NCI-H526 treated with DMSO at 0.1 percent for 48 hours (cell line): ENCODE results near the gene TMEM163.

Source experiments
- DNase-seq: peaks from one replicate; lab custom pipeline; 2025; lab: John Stamatoyannopoulos, UW

TMEM163 gene

GRCh38 chr2:134692499-134692898 lies 26.3 kb downstream of the TMEM163 start:
- DNase-seq, result no peak

DNA sequence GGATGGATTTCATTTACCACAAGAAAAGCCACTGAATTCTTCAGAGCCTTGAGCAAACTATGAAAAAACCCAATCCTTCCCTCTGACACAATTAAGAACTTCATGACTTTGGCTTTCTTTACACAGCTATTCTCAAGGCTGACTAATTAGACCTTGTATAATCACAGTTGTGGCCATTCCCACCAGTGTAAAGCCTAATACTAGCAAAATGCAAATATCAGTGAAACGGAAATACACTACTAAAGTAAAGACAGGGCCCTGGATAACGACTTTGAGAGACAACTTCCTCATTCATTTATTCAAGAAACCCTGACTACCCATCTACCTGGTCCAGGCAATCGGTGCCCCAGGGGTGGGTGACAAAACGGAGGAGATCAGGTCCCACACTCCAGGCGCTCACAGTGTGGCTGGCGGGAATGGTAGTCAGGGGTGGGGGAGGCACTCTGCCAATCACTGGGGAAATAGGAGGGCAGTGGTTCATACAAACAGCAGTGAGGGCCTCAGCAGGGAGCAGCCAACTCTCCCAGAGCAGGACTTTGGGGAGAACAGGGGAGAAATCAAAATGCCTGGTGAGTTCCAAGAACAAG lies 28.1 kb downstream of the TMEM163 start:
- no peak for DNase-seq

DNA sequence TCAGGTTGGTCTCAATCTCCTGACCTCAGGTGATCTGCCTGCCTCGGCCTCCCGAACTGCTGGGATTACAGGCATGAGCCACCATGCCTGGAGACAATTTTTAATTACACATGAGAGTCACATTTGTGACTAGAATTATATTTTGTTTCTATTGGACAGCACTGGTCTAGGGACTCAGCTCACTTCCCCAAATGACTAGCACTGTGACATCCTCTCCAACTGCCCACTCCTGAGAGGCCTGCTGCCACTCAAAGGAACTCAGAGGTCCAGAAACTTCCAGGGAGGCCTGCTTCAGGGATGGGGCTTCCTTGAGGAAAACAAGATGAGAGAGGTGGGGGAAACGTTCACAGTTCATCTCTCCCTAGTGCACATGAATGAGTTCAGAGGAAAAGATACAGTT lies 29.5 kb downstream of the TMEM163 start:
- no peak for DNase-seq

- DNase-seq, result no peak
These were observed 32.8 kb downstream of the TMEM163 start for GRCh38 chr2:134685967-134686366.

- DNase-seq, result no peak
These were observed 35.2 kb downstream of the TMEM163 start for GRCh38 chr2:134683561-134684112.

GRCh38 chr2:134682726-134683125 lies 36.1 kb downstream of the TMEM163 start:
- no peak for DNase-seq

DNA sequence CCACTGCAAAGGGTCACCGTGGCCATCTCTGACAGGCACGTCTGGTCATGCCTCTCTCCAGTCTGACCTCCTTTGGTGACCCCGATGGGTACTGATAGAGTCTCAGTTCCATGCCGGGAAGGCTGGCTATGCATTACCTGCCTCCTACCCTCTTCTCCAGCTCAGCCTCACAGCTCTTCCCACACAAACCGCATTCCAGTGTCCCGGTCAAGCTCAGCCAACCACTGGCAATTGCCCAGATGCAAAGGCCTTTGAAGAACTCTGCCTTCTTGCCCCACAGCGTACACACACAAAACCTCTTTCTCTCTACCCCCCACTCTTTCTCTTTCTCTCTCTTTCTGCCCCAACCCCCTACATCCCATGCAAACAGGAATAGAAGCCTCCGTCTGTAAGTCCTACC lies 37.6 kb downstream of the TMEM163 start:
- no peak for DNase-seq

DNA sequence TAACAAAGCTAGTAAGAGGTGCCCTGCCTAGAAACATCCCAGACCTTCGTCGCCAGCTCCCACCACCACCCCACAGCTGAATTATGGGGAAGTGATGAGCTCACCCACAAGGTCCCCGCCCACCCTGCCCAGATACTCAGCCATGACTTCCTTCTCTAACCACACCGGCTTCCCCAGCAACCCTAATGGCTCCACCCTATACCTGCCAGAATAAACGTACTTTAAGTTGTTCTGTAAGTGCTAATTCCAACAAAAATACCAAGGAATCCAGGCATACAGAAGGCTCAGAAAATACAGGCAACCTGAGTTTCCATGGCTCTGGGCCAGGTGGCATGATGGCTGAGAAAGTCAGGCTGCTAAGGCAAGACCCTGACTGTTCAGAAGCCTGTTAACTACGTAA lies 39.1 kb downstream of the TMEM163 start:
- no peak for DNase-seq

DNA sequence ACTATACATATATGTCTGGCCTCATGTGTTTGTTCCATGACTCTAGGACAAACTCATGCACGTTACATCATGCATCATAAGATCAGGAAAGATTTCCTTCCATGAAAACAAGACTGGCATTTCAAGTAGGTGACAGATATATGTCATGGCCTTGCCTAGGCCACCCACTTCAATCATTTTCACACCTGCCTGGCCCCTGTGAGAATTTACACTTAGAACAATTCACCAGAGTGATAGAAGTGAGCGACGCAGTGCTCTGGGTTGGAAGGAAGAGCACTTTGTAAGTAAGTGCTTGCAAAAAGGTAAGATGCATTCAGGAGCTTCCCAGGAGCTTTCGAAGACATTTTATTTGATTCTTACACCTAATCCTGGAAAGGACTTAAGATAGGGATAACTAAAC lies 39.5 kb downstream of the TMEM163 start:
- DNase-seq, result no peak

DNA sequence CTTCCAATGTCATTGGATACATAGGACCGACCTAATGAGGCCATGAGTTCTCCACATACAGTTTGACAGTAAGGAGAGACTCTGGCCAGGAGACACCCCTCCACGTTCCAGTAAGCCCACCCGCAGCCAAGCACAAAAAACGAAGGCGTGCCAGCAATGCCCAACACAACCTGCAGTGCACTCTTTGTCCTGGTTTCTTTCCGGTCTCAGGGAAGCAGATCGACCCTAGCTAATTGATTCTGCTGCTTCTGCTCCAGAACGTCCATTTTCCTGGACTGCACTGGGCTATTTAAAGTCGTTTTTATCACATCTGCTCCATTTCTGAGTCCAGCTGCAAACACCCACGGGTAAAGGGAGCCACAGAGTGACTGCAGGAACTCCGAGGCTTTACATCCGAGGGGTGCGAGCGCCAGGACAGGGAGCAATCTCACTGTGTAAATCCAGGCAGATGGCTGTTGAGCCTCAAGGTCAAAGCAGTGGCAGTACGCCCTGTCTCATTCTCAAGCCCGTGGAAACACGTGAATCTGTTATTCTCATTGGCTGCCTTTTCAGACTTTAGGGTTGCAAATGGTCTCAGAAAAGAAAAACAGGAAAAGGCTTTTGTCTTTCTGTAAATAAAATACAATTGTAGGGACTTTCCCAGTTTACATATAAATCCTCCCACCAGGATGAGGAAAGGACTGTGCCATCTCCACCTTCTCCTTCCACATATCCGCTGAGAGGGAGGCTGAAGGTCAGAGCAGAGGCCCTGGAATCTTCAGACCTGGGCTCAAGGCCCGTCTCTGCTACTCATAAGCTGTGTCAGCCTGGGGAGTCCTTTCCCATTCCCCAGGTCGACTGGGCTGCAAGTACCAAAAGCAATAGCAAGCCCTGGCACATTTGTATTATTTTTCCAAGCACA lies 40.7 kb downstream of the TMEM163 start:
- no peak for DNase-seq

DNA sequence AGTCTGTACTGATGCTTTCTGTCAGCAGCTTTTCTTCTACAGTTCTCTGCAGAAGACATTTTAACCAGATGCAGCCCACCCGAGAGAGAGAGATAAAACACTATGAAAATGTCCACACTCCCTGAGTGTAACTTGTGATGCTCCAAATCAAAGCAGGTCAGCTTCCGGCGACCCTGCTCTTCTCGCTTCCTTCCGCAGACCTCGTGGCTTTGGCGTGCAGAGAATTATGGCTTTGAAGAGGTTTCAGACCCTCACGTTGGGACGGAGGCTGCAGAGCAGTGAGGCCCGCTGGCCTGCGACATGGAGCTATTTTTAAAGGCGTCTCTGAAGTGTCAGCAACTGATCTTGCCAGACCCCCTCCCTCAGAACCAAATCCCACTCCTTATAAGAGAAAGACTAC lies 41.8 kb downstream of the TMEM163 start:
- DNase-seq, result no peak

DNA sequence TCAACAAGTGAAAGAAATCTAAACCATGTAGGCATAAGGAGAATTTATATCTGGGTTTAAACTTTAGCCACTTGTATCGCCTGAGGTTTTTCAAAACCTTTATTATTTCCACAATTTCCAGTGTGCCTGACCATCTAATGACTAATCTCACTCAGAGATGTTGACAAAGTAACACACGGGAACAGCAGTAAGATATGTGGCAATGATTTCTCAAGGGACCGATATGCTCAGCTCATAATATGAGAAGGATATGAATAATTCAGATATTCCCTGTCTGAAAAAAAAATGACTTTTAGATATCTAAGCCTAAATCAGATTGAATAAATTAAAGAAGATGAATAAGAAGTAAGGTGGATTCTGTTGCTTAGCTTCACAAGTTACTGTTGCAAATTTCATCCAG lies 43.5 kb downstream of the TMEM163 start:
- no peak for DNase-seq

DNA sequence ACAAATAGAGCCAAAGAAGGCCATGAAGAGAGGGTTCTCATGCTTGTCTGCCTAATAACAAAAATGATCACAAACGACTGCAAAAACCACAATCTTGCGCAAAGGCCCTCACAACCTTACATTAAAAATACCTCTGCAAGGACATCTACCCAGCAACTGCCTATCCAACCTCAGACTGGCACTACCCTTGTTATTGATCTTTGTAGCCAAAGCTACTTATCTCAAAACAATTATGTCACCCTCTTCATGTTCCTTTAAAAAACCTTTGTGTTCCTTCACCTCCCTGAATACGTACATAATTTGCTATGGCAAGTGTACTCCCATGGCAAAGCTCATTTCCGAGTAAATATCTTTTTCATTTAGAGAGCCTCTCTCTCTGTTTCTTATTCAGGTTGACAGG lies 44.1 kb downstream of the TMEM163 start:
- no peak for DNase-seq

DNA sequence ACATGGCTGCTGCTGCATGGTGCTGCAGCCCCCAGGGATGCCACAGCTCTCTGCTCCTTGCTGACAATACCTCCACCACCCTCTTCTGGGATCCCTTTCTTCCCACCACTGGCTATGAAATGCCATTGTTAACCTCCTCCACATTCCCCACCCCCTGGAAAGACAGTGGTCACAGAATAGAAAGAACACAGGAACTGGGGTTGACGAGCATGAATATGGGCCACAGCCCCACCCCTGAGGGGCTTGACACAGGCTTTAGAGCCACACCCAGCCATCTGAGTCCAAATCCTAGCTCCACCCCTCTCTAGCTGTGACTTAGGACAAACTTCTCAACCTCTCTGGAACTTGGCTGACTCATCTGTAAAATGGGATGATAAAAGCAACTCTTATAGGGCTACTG lies 47.3 kb downstream of the TMEM163 start:
- no peak for DNase-seq

GRCh38 chr2:134670955-134671354 lies 47.8 kb downstream of the TMEM163 start:
- no peak for DNase-seq

DNA sequence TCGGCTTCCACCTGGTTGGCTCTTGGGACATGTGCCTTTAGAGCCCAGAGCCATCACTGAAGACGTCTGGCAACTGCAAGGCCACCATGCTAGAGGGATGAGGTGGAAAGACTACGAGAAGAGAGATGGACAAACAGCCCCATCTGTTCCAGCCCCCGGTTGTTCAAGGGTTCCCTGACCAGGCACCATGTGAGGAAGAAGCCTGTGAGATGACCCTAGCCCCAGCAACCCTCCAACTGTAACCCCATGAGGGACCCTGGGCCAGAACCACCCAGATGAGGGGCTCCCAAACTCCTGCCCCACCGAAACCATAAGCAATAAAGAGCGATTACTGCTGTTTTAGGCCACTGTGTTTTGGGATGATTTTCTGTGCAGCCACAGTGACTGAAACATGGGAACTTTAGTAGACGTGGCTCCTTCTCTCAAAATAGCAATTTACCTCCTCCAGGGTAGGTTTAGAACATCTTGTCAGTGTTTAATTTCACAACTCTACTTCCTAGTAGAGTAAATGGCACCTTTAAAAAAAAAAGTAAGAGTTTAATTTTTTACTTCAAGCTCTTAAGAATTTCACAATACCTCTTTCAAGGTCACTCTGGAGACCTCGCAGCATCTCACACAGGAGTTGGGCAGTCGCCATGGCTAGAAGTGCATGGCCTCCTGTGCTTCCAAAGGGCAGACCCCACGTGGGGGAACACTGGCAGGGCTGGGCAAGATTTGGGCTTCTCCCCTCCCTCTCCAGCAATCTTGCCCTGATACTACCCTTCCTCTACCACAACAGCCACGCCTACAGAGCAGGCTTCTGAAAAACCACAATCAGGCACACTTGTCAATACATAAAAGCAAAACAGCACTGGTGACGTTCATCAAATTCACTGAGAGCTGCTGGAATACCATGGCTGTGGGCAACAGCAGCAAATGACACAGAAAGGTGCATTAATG lies 48.8 kb downstream of the TMEM163 start:
- DNase-seq, result no peak

GRCh38 chr2:134668821-134669220 lies 50.0 kb downstream of the TMEM163 start:
- no peak for DNase-seq

DNA sequence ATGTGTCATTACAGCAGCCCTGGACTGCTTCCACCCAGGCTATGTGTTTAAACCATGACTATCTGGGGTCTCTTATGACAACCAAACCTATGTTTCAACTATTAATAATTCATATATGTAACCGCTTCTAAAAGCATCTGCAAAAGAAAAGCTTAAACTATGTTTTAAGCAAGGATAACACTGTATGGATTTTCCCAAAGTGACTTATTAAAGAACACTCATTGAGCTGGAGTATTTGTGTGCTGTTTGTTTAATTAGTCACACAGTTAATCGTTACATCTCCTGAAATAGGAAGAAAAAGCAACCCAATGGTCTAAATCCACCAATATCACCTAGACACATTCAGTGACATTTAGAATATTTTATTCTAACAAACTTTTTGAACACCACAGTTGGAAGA lies 51.3 kb downstream of the TMEM163 start:
- DNase-seq, result no peak

- DNase-seq, result no peak
These were observed 51.7 kb downstream of the TMEM163 start for GRCh38 chr2:134667081-134667480.

DNA sequence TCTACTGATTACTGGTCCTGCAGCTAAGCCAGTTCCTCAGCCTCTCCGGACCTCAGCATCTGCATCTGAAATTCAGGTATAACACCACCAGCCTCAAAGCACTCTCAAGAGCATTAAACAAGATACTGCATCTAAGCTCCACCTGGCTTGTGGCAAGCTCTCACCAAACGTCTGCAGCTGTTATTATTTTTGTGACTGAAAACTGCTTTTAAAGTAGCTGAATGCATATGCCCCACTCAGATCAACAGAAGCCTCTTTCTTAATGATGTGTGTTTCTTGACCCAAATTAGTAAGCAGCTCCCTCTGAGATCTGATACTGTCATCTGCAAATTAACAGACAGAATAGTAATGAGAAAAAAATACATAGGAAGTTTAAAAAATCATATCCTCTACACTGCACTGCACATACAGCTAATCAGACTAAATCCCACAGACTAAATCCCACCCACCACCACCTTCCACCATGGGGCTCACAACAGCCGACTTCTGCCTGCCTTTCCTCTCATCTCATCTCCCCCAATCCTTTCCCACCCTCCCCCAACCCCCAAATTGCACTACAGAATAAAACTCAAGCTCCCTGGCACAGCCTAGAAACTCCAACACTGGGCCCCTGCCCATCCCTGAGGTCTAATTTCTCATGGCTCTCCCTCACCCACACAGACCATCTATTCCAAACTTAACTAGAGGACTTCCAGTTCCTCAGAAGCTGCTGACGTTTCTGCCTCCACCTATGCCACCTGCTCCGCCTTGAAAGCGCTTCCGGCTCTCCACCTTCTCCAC lies 52.9 kb downstream of the TMEM163 start:
- DNase-seq, result no peak
